K562 (cell line): Measurements from ENCODE around the gene COL9A3. TPM values are rescaled to one million over a fixed set of nuclear protein-coding genes. Genes with fewer than 3 reads are reported as not detected.
A peak's percentile ranks its signal among the peaks of the same experiment; 100 is the strongest.

Experiments
- ATAC-seq: fragments of 200-7000 bp; cut with Tn5 transposase; 3 replicates; pipeline ENCODE4 v1.9.1; 2020; ENCODE audit warnings: moderate library complexity
- BruUV-seq: library from RNA; stranded (reverse); fragments of 400-500 nt; replicated peaks from 2 replicates; lab custom pipeline; 2021; lab: Mats Ljungman, UMichigan
- CTCF ChIA-PET: fragments of 300-600 bp; formaldehyde crosslinking; extraction: SDS; loops from one replicate; lab custom pipeline; 2021; ENCODE audit warnings: low intra/inter-chr PET ratio; lab: Yijun Ruan, JAX
- POLR2A ChIA-PET: fragments of 300-600, 350-650 bp; sonication (Branson Sonifier 250); formaldehyde crosslinking; extraction: SDS; loops from one replicate; lab custom pipeline; 2021; ENCODE audit warnings: antibody characterized with exemption, inconsistent platforms; lab: Yijun Ruan, JAX
- DNase-seq, 4 experiments: peaks; one replicate each; pipeline versions ENCODE4 v3.0.0 to v3.0.0-alpha.2; 2011 to 2018; ENCODE audit warnings: low spot score in 3 of 4, mixed read lengths in 3 of 4; ENCODE audit errors: extremely low read depth in 1 of 4
- FAIRE-seq: peaks from 2 replicates; lab custom pipeline; 2011; peaks lifted over from hg19 to GRCh38; lab: Jason Lieb, UNC
- H2AFZ ChIP-seq: 2 replicates; pipeline ENCODE4 v1.6.0; 2011; ENCODE audit warnings: low read depth, low read length, control low read depth, inconsistent platforms
- H3K27ac ChIP-seq: fragments of 200-600 bp; 3 replicates; pipeline ENCODE4 v1.8.0; 2011; ENCODE audit warnings: low read depth, mild to moderate bottlenecking, control low read depth, inconsistent platforms, low read length, moderate library complexity, mixed read lengths; ENCODE audit errors: extremely low read depth
- H3K27me3 ChIP-seq, 2 experiments: fragments of 300-600 bp in 1 of 2; 2 replicates in 1 of 2; 3 replicates in 1 of 2; pipeline versions ENCODE4 v1.6.0 to v1.8.0; 2011; ENCODE audit warnings: inconsistent platforms in 2 of 2, low read length in 2 of 2, mild to moderate bottlenecking in 1 of 2, mixed read lengths in 1 of 2, moderate library complexity in 1 of 2; ENCODE audit not compliant: control insufficient read depth in 2 of 2, insufficient read depth in 2 of 2
- H3K36me3 ChIP-seq: fragments of 300-600 bp; 3 replicates; pipeline ENCODE4 v1.8.0; 2011; ENCODE audit warnings: mild to moderate bottlenecking, low read length, inconsistent platforms; ENCODE audit not compliant: control insufficient read depth, insufficient read depth
- H3K4me1 ChIP-seq, 2 experiments: fragments of 200-600 bp in 1 of 2; replicated peaks in 1 of 2; 2 replicates in 1 of 2; 3 replicates in 1 of 2; pipeline versions ENCODE4 v1.5.1 to v1.8.0; 2011; ENCODE audit warnings: inconsistent platforms in 2 of 2, low read length in 2 of 2, mild to moderate bottlenecking in 1 of 2, mixed read lengths in 1 of 2, moderate library complexity in 1 of 2; ENCODE audit not compliant: control insufficient read depth in 2 of 2, insufficient read depth in 2 of 2
- H3K4me2 ChIP-seq: 2 replicates; pipeline ENCODE4 v1.6.1; 2011; ENCODE audit warnings: low read length, control low read depth, inconsistent platforms, mixed read lengths; ENCODE audit not compliant: insufficient read depth
- H3K4me3 ChIP-seq: fragments of 200-600 bp; sonication (generic), shearing (Covaris generic); 2 replicates; pipeline ENCODE4 v1.5.1; 2016; ENCODE audit warnings: control low read depth, inconsistent platforms
- H3K79me2 ChIP-seq: fragments of 200-600 bp; 3 replicates; pipeline ENCODE4 v1.8.0; 2011; ENCODE audit warnings: low read length, inconsistent platforms; ENCODE audit not compliant: control insufficient read depth, insufficient read depth
- H3K9ac ChIP-seq, 2 experiments: 2 replicates each; pipeline versions ENCODE4 v1.6.0 to v1.6.1; 2011; ENCODE audit warnings: low read depth in 2 of 2, low read length in 2 of 2, control low read depth in 1 of 2, inconsistent platforms in 1 of 2, mild to moderate bottlenecking in 1 of 2, mixed read lengths in 1 of 2; ENCODE audit not compliant: insufficient read depth in 1 of 2
- H3K9me1 ChIP-seq: one replicate; pipeline ENCODE4 v1.6.0; 2011; ENCODE audit warnings: inconsistent platforms, mild to moderate bottlenecking, low read length, moderate library complexity; ENCODE audit not compliant: control insufficient read depth, insufficient read depth
- H3K9me3 ChIP-seq: replicated peaks from 2 replicates; pipeline ENCODE4 v1.5.1; 2011; ENCODE audit warnings: low read depth, low read length, inconsistent platforms; ENCODE audit not compliant: control insufficient read depth, insufficient read depth
- H4K20me1 ChIP-seq: replicated peaks from 2 replicates; pipeline ENCODE4 v1.6.1; 2011; ENCODE audit warnings: low read length, inconsistent platforms, mixed read lengths; ENCODE audit not compliant: control insufficient read depth, insufficient read depth
- CEBPB ChIP-seq: fragments of 450-650 bp; IDR thresholded peaks from 2 replicates; pipeline ENCODE4 v1.6.1; 2016; ENCODE audit warnings: missing genetic modification characterization, missing compliant biosample characterization
- KLF13 ChIP-seq: fragments of 450-650 bp; IDR thresholded peaks from 2 replicates; pipeline ENCODE4 v1.6.1; 2016; ENCODE audit warnings: missing genetic modification characterization, low read depth, mild to moderate bottlenecking, missing compliant biosample characterization, moderate library complexity, borderline replicate concordance
- PHTF2 ChIP-seq: fragments of 250-450 bp; sonication (Bioruptor Pico); IDR thresholded peaks from 2 replicates; pipeline ENCODE4 v1.5.0; 2021; ENCODE audit warnings: mild to moderate bottlenecking
- ZNF224 ChIP-seq: sonication (generic); formaldehyde crosslinking; IDR thresholded peaks from 2 replicates; pipeline ENCODE4 v1.8.0; 2022; ENCODE audit warnings: mild to moderate bottlenecking, missing genetic modification reagents
- ZNF830 ChIP-seq: fragments of 250-450 bp; sonication (Bioruptor Pico); IDR thresholded peaks from 2 replicates; pipeline ENCODE4 v1.5.0; 2021; ENCODE audit warnings: mild to moderate bottlenecking
- WGBS: fragments of 100-300 bp; shearing (Covaris generic); methylation state at CpG from one replicate; pipeline ENCODE4 v1.1.6; 2016; ENCODE audit warnings: low coverage, mixed read lengths; ENCODE audit not compliant: insufficient coverage; ENCODE audit errors: missing lambda C conversion rate; 5-methylcytosine and 5-hydroxymethylcytosine counted together
- in situ Hi-C: fragments of 300-500 bp; cut with MboI; formaldehyde crosslinking; loops from 4 replicates; pipeline ENCODE4 v1.15.0; 2018; ENCODE audit warnings: inconsistent platforms, mixed read lengths
- intact Hi-C: fragments of 100-400 bp; cut with micrococcal nuclease; formaldehyde crosslinking; loops from 2 replicates; pipeline ENCODE4 v1.14.2; 2022
- polyA plus RNA-seq, 8 experiments: library from polyadenylated mRNA; depleted of rRNA in 4 of 8; stranded (reverse) in 5 of 8; unstranded in 3 of 8; fragments of >200 nt; fragmentation: Nextera tagmentation in 2 of 8; fragmentation: Illumina TruSeq in 1 of 8; extraction: Ambion mirVana in 2 of 8; extraction: Trizol in 1 of 8; gene quantifications; 2 replicates each; pipeline versions ENCODE4 v1.2.1 to v1.2.3, GENCODE V29; 2011 to 2014; ENCODE audit warnings: inconsistent platforms in 1 of 8, missing spikeins in 1 of 8
- total RNA-seq, 7 experiments: library from RNA; depleted of rRNA in 6 of 7; stranded (reverse); fragments of >200 nt in 6 of 7; fragmentation: Illumina TruSeq in 2 of 7; extraction: Trizol in 2 of 7; gene quantifications; 2 replicates each; pipeline versions ENCODE4 v1.2.1 to v1.2.3, GENCODE V29; 2011 to 2021; ENCODE audit warnings: low replicate concordance in 1 of 7

COL9A3 gene
- total and polyA plus RNA-seq, 9 of the 15 experiments (the other 6 are each of a cell fraction or from before 2014, with no cell fraction given): 0.14 to 3.6 (median 0.88) TPM; not detected in 1

GRCh38 chr20:62864207-62864606 is 47.4 kb downstream of the COL9A3 start (continued):
- TF ChIP-seq ZNF224 (CRISPR knock-in tag): no peak
- no peak for TF ChIP-seq ZNF830 (CRISPR knock-in tag)
- no peak for TF ChIP-seq KLF13

DNA sequence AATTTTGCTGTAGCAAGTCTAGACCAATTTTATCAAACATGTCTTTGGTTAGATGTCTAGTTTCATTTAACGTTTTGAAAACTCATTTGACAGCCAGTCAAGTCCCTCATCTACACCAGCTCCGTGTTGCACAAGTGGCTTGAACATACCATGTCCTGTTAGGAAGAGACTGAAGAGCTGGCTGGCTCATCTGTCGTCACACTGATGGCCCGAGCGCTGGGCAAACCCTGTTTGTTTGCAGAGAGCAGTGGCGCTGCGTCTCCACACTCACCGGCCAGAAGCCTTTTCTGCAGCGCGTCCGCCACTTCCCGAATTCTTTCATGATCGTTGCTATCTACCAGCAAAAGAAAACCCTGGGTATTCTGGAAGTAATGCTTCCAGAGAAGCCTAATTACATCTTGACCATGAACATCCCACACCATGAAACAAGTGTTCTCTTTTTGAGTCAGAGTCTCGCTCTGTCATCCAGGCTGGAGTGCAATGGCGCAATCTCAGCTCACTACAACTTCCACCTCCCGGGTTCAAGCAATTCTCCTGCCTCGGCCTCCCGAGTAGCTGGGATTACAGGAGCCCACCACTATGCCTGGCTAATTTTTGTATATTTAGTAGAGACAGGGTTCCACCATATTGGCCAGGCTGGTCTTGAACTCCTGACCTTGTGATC is 55.5 kb downstream of the COL9A3 start:
- no peaks in the 10 kb centered on the region for H3K36me3 ChIP-seq
- no peak overlapping the region for H3K4me3 ChIP-seq
- H3K79me2 ChIP-seq: no peaks in the 10 kb centered on the region
- H3K27ac ChIP-seq: no peak overlapping the region
- intact Hi-C loops: loop anchor here (10.0 kb wide), 1 partner anchor 48 kb away; no protein-coding TSS in a partner anchor
- DNase-seq (no peak), ATAC-seq (no peak), FAIRE-seq (no peak)
- H3K9me3 ChIP-seq: no peaks in the 10 kb centered on the region
- H3K27me3 ChIP-seq: no peaks in the 10 kb centered on the region
- H3K9me1 ChIP-seq: no peaks in the 10 kb centered on the region
- no peak overlapping the region for H3K4me2 ChIP-seq
- 0 out of 4 replicates have a peak overlapping the region, but pooled peaks of 1 of the 2 experiments have one; percentile 31 for H3K9ac ChIP-seq
- BruUV-seq: no TSS peak
- in situ Hi-C loops: no loop called here
- 64% methylated on average over 16 of the region's 18 CpGs for WGBS
- TF ChIP-seq CEBPB (peak; percentile 61; the same call in 1 of the 2 replicates), PHTF2 (CRISPR knock-in tag) (no peak)
- TF ChIP-seq, all 486 proteins: peak for 1
- Histone ChIP-seq H2AFZ (no peak overlapping the region), H4K20me1 (no peaks in the 10 kb centered on the region), H3K4me1 (peaks cover 21 to 37% of the 10 kb centered on the region in 2 experiments)
- CTCF ChIA-PET: no interaction called here
- POLR2A ChIA-PET: interaction anchor here (1.0 to 1.9 kb wide), 2 partner anchors 10 to 22 kb away, joined by 3 to 10 read pairs; partner anchors contain the start of gene TCFL5
